Ascending aorta (tissue), 2 donors: ENCODE measurements around the gene ICA1. TPM values are rescaled to one million over a fixed set of nuclear protein-coding genes. Genes with fewer than 3 reads are reported as not detected.

Experiments used
- DNase-seq, 2 donors: peaks; one replicate each; pipeline ENCODE4 v3.0.0-alpha.2; 2019; ENCODE audit warnings: low spot score in 2 of 2
- H3K27ac ChIP-seq, 2 donors: fragments of 200-600 bp; sonication (generic); one replicate each; pipeline ENCODE4 v1.5.1; 2016 to 2017; ENCODE audit warnings: mild to moderate bottlenecking in 1 of 2
- H3K27me3 ChIP-seq: fragments of 200-600 bp; sonication (generic); one replicate; pipeline ENCODE4 v1.5.1; 2017
- H3K36me3 ChIP-seq, 2 donors: fragments of 200-600 bp; sonication (generic); one replicate each; pipeline ENCODE4 v1.5.1; 2016
- H3K4me1 ChIP-seq, 2 donors: fragments of 200-600 bp; sonication (generic); one replicate each; pipeline ENCODE4 v1.5.1; 2016 to 2017; ENCODE audit warnings: mild to moderate bottlenecking in 1 of 2
- H3K4me3 ChIP-seq, 2 donors: fragments of 200-600 bp; sonication (generic); one replicate each; pipeline ENCODE4 v1.5.1; 2016 to 2017; ENCODE audit warnings: mild to moderate bottlenecking in 1 of 2
- H3K9me3 ChIP-seq, 2 donors: fragments of 200-600 bp; sonication (generic); one replicate each; pipeline ENCODE4 v1.5.1; 2016
- CTCF ChIP-seq, 3 experiments: fragments of 200-600 bp in 2 of 3; fragments of 450-650 bp in 1 of 3; sonication (generic) in 2 of 3; IDR thresholded peaks; one replicate each; pipeline ENCODE4 v1.5.1; 2016 to 2019; ENCODE audit warnings: antibody characterized with exemption in 3 of 3, mild to moderate bottlenecking in 1 of 3, moderate library complexity in 1 of 3
- intact Hi-C: fragments of 100-400 bp; cut with DNase I; formaldehyde crosslinking; loops from one replicate; pipeline ENCODE4 v1.15.1; 2023
- total RNA-seq: library from RNA; depleted of rRNA; stranded (reverse); fragments of >200 nt; gene quantifications from one replicate; pipeline ENCODE4 v1.1.0, GENCODE V29; 2016

Gene ICA1
- total RNA-seq, 1 donor from 2014 or later = 18.3 TPM

GRCh38 chr7:8285155-8285554 lies 23.2 kb upstream of the ICA1 start:
- Histone ChIP-seq H3K4me1 (no peaks in the 10 kb centered on the region), H3K36me3 (no peaks in the 10 kb centered on the region), H3K27me3 (no peaks in the 10 kb centered on the region), H3K27ac (no peak overlapping the region), H3K4me3 (no peak overlapping the region), H3K9me3 (no peaks in the 10 kb centered on the region)
- TF ChIP-seq CTCF (IDR thresholded peaks at IDR 0.05) = no peak
- intact Hi-C loops = no loop called here
- no peak for DNase-seq

- intact Hi-C loops = no loop called here
- H3K27ac ChIP-seq = no peak overlapping the region
- H3K9me3 ChIP-seq = no peaks in the 10 kb centered on the region
- no peaks in the 10 kb centered on the region for H3K36me3 ChIP-seq
- no peaks in the 10 kb centered on the region for H3K27me3 ChIP-seq
- TF ChIP-seq CTCF (IDR thresholded peaks at IDR 0.05) = no peak
- H3K4me3 ChIP-seq = no peak overlapping the region
- H3K4me1 ChIP-seq = no peaks in the 10 kb centered on the region
- DNase-seq = no peak
Observed at GRCh38 chr7:8284606-8285005, 22.6 kb upstream of the ICA1 start.

GRCh38 chr7:8283968-8284367 lies 22.0 kb upstream of the ICA1 start:
- H3K27ac ChIP-seq = no peak overlapping the region
- no peak for TF ChIP-seq CTCF (IDR thresholded peaks at IDR 0.05)
- no peak overlapping the region for H3K4me3 ChIP-seq
- H3K4me1 ChIP-seq = no peaks in the 10 kb centered on the region
- no peaks in the 10 kb centered on the region for H3K36me3 ChIP-seq
- no peaks in the 10 kb centered on the region for H3K27me3 ChIP-seq
- intact Hi-C loops = no loop called here
- DNase-seq = no peak
- H3K9me3 ChIP-seq = no peaks in the 10 kb centered on the region

GRCh38 chr7:8282871-8283270 lies 20.9 kb upstream of the ICA1 start:
- H3K9me3 ChIP-seq = no peaks in the 10 kb centered on the region
- H3K4me3 ChIP-seq = no peak overlapping the region
- TF ChIP-seq CTCF (IDR thresholded peaks at IDR 0.05) = no peak
- H3K4me1 ChIP-seq = no peaks in the 10 kb centered on the region
- DNase-seq = no peak
- H3K27ac ChIP-seq = no peak overlapping the region
- no peaks in the 10 kb centered on the region for H3K36me3 ChIP-seq
- intact Hi-C loops = no loop called here
- H3K27me3 ChIP-seq = no peaks in the 10 kb centered on the region

GRCh38 chr7:8282162-8282561 lies 20.2 kb upstream of the ICA1 start:
- H3K27ac ChIP-seq = no peak overlapping the region
- no peaks in the 10 kb centered on the region for H3K36me3 ChIP-seq
- TF ChIP-seq CTCF (IDR thresholded peaks at IDR 0.05) = no peak
- H3K27me3 ChIP-seq = no peaks in the 10 kb centered on the region
- no peak overlapping the region for H3K4me3 ChIP-seq
- intact Hi-C loops = no loop called here
- no peaks in the 10 kb centered on the region for H3K4me1 ChIP-seq
- DNase-seq = no peak
- no peaks in the 10 kb centered on the region for H3K9me3 ChIP-seq

- no peaks in the 10 kb centered on the region for H3K36me3 ChIP-seq
- DNase-seq = no peak
- no peaks in the 10 kb centered on the region for H3K4me1 ChIP-seq
- H3K9me3 ChIP-seq = no peaks in the 10 kb centered on the region
- no peaks in the 10 kb centered on the region for H3K27me3 ChIP-seq
- H3K4me3 ChIP-seq = no peak overlapping the region
- H3K27ac ChIP-seq = no peak overlapping the region
- no peak for TF ChIP-seq CTCF (IDR thresholded peaks at IDR 0.05)
- intact Hi-C loops = no loop called here
Observed at GRCh38 chr7:8278183-8278582, 16.2 kb upstream of the ICA1 start.
